A549 (cell line): ENCODE results near the gene ADGRD1. TPM values are rescaled to one million over a fixed set of nuclear protein-coding genes. Genes with fewer than 3 reads are reported as not detected.

Source experiments
- ATAC-seq, 2 experiments: fragments of 200-7000 bp in 1 of 2; fragments of >200 bp in 1 of 2; cut with Nextera tagmentation in 1 of 2; cut with Tn5 transposase in 1 of 2; 3 replicates each; pipeline versions ENCODE4 v1.8.0 to v1.9.1; 2018 to 2020; ENCODE audit warnings: mild to moderate bottlenecking in 1 of 2, moderate library complexity in 1 of 2
- CTCF ChIA-PET: fragments of 300-600 bp; sonication (Branson Sonifier 250); formaldehyde crosslinking; extraction: SDS; loops from one replicate; lab custom pipeline; 2021; ENCODE audit warnings: antibody characterized with exemption, inconsistent platforms; lab: Yijun Ruan, JAX
- POLR2A ChIA-PET: fragments of 350-600 bp; formaldehyde crosslinking; extraction: SDS; loops from one replicate; lab custom pipeline; 2021; ENCODE audit warnings: antibody characterized with exemption, inconsistent platforms; lab: Yijun Ruan, JAX
- DNase-seq, 2 experiments: peaks; one replicate each; pipeline versions ENCODE4 v3.0.0 to v3.0.0-alpha.2; 2011 to 2016; ENCODE audit warnings: low read depth in 1 of 2, low spot score in 1 of 2
- FAIRE-seq: peaks from 2 replicates; lab custom pipeline; 2011; peaks lifted over from hg19 to GRCh38; lab: Jason Lieb, UNC
- H3K27ac ChIP-seq, 2 experiments: fragments of >200 bp; sonication (Bioruptor Twin); formaldehyde crosslinking; 3 replicates each; pipeline ENCODE4 v1.5.1; 2016 to 2017
- H3K4me1 ChIP-seq: fragments of >200 bp; sonication (Bioruptor Twin); formaldehyde crosslinking; 3 replicates; pipeline ENCODE4 v1.6.1; 2016
- H3K4me2 ChIP-seq: fragments of >200 bp; sonication (Bioruptor Twin); formaldehyde crosslinking; 3 replicates; pipeline ENCODE4 v1.6.1; 2016
- H3K4me3 ChIP-seq: fragments of >200 bp; sonication (Bioruptor Twin); formaldehyde crosslinking; 3 replicates; pipeline ENCODE4 v1.5.1; 2016
- H3K9me3 ChIP-seq: fragments of >200 bp; sonication (Bioruptor Twin); formaldehyde crosslinking; 3 replicates; pipeline ENCODE4 v1.6.1; 2016
- BHLHE40 ChIP-seq: IDR thresholded peaks from 2 replicates; pipeline ENCODE4 v1.6.1; 2012; ENCODE audit warnings: low read depth, low read length, inconsistent platforms
- CBX8 ChIP-seq: fragments of 200-600 bp; sonication (generic); IDR thresholded peaks from 2 replicates; pipeline ENCODE4 v1.6.1; 2016
- CEBPB ChIP-seq, 2 experiments: fragments of >200 bp in 1 of 2; sonication (Bioruptor Twin) in 1 of 2; formaldehyde crosslinking in 1 of 2; IDR thresholded peaks; 2 replicates each; pipeline ENCODE4 v1.6.1; 2012 to 2016
- CHD4 ChIP-seq: fragments of 200-600 bp; sonication (generic); IDR thresholded peaks from 2 replicates; pipeline ENCODE4 v1.6.1; 2016; ENCODE audit warnings: antibody characterized with exemption, mild to moderate bottlenecking, borderline replicate concordance
- FOSB ChIP-seq: fragments of 250-450 bp; sonication (Bioruptor Pico); IDR thresholded peaks from 2 replicates; pipeline ENCODE4 v1.5.0; 2020; ENCODE audit warnings: mild to moderate bottlenecking, moderate library complexity
- GATA3 ChIP-seq: IDR thresholded peaks from 2 replicates; pipeline ENCODE4 v1.6.1; 2012; ENCODE audit warnings: borderline replicate concordance
- JUN ChIP-seq, 2 experiments: fragments of >200 bp; sonication (Bioruptor Twin); formaldehyde crosslinking; IDR thresholded peaks; 2 replicates in 1 of 2; 3 replicates in 1 of 2; pipeline ENCODE4 v1.6.1; 2016 to 2017
- KDM5A ChIP-seq: fragments of 200-600 bp; sonication (generic); IDR thresholded peaks from 2 replicates; pipeline ENCODE4 v1.6.1; 2016; ENCODE audit warnings: antibody characterized with exemption, mild to moderate bottlenecking
- MAFK ChIP-seq: fragments of 450-650 bp; IDR thresholded peaks from 2 replicates; pipeline ENCODE4 v1.6.1; 2014; ENCODE audit not compliant: partially characterized antibody
- MYC ChIP-seq: IDR thresholded peaks from 2 replicates; pipeline ENCODE4 v1.6.1; 2012; ENCODE audit warnings: mild to moderate bottlenecking, inconsistent platforms, low read length, improper control_type of control experiment, borderline replicate concordance
- NFE2L2 ChIP-seq: fragments of 150-350 bp; conservative IDR thresholded peaks from 2 replicates; pipeline ENCODE4 v1.6.1; 2014; ENCODE audit warnings: low read length
- NPAS2 ChIP-seq: fragments of 250-450 bp; sonication (Bioruptor Pico); IDR thresholded peaks from 2 replicates; pipeline ENCODE4 v1.8.0; 2022; ENCODE audit warnings: mild to moderate bottlenecking, moderate library complexity, borderline replicate concordance
- NR3C1 ChIP-seq: fragments of >200 bp; sonication (Bioruptor Twin); formaldehyde crosslinking; IDR thresholded peaks from 3 replicates; pipeline ENCODE4 v1.6.1; 2017
- PHF8 ChIP-seq: fragments of 200-600 bp; sonication (generic); IDR thresholded peaks from 2 replicates; pipeline ENCODE4 v1.6.1; 2016; ENCODE audit warnings: low read depth, mild to moderate bottlenecking, antibody characterized with exemption, moderate library complexity, borderline replicate concordance
- POLR2A ChIP-seq: IDR thresholded peaks from 2 replicates; pipeline ENCODE4 v1.6.1; 2012; ENCODE audit warnings: mild to moderate bottlenecking, low read length
- POLR2AphosphoS2 ChIP-seq: conservative IDR thresholded peaks from 2 replicates; pipeline ENCODE4 v1.6.1; 2012; ENCODE audit warnings: low read length, improper control_type of control experiment, inconsistent platforms
- RAD21 ChIP-seq, 2 experiments: fragments of >200 bp in 1 of 2; sonication (Bioruptor Twin) in 1 of 2; formaldehyde crosslinking in 1 of 2; IDR thresholded peaks in 1 of 2; conservative IDR thresholded peaks in 1 of 2; 2 replicates in 1 of 2; 3 replicates in 1 of 2; pipeline ENCODE4 v1.6.1; 2012 to 2018; ENCODE audit warnings: inconsistent platforms in 1 of 2
- SMC3 ChIP-seq: fragments of >200 bp; sonication (Bioruptor Twin); formaldehyde crosslinking; IDR thresholded peaks from 3 replicates; pipeline ENCODE4 v1.6.1; 2018; ENCODE audit warnings: inconsistent platforms
- TFCP2L1 ChIP-seq: fragments of 250-450 bp; sonication (Bioruptor Pico); IDR thresholded peaks from 2 replicates; pipeline ENCODE4 v1.5.0; 2021; ENCODE audit warnings: mild to moderate bottlenecking
- ZSCAN20 ChIP-seq: fragments of 250-450 bp; sonication (Bioruptor Pico); IDR thresholded peaks from 2 replicates; pipeline ENCODE4 v1.8.0; 2022; ENCODE audit warnings: mild to moderate bottlenecking, moderate library complexity
- WGBS: methylation state at CpG from one replicate; pipeline ENCODE4 v1.1.6; 2017; ENCODE audit errors: missing lambda C conversion rate; 5-methylcytosine and 5-hydroxymethylcytosine counted together
- polyA plus RNA-seq, 4 experiments: library from polyadenylated mRNA; depleted of rRNA in 3 of 4; stranded (reverse); fragments of >200 nt; fragmentation: RNase III in 1 of 4; extraction: RNeasy Plus Mini Kit Qiagen cat#74134 plus additional on column Dnase treatment in 1 of 4; gene quantifications; 2 replicates in 3 of 4; 3 replicates in 1 of 4; pipeline ENCODE4 v1.2.3, GENCODE V29; 2011 to 2017
- TF ChIP-seq, protein P1 (sequence below): fragments of 250-450 bp; sonication (Bioruptor Pico); IDR thresholded peaks from 2 replicates; pipeline ENCODE4 v1.5.0; 2020; ENCODE audit warnings: low read depth, mild to moderate bottlenecking, moderate library complexity
- TF ChIP-seq, protein P2 (sequence below): IDR thresholded peaks from 2 replicates; pipeline ENCODE4 v1.6.1; 2012; ENCODE audit warnings: low read depth, borderline replicate concordance
- TF ChIP-seq, protein P3 (sequence below): IDR thresholded peaks from 2 replicates; pipeline ENCODE4 v1.6.1; 2012
- TF ChIP-seq, protein P4 (sequence below): fragments of >200 bp; sonication (Bioruptor Twin); formaldehyde crosslinking; IDR thresholded peaks from 3 replicates; pipeline ENCODE4 v1.6.1; 2016
- TF ChIP-seq, protein P5 (sequence below): fragments of >200 bp; sonication (Bioruptor Twin); formaldehyde crosslinking; IDR thresholded peaks from 2 replicates; pipeline ENCODE4 v1.6.1; 2016
- TF ChIP-seq, protein P6 (sequence below): fragments of >200 bp; sonication (Bioruptor Twin); formaldehyde crosslinking; IDR thresholded peaks from 3 replicates; pipeline ENCODE4 v1.5.1; 2016

The ADGRD1 gene
- polyA plus RNA-seq, 2 of the 4 experiments (the other 2 are of a cell fraction) = 0.36 to 1.5 TPM

DNA sequence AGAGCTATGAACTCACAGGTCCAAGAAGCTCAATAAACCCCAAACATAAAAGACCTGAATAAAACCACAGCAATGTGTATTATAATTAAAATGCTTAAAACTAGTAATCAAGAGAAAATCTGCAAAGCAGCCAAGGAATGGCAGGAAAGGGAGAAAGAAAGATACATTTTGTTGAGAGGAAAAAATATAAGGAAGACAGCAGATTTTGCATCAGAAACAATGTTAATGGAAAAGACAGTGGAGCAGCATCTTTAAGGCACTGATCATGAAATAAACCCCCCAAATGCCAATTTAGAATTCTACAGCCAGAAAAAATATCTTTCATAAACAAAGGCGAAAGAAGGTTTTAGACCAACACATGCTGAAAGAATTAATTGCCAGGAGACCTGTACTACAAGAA, 42.5 kb upstream of the ADGRD1 start:
- 6% methylated on average over 1 of the region's 1 CpG for WGBS
- FAIRE-seq = no peak

DNA sequence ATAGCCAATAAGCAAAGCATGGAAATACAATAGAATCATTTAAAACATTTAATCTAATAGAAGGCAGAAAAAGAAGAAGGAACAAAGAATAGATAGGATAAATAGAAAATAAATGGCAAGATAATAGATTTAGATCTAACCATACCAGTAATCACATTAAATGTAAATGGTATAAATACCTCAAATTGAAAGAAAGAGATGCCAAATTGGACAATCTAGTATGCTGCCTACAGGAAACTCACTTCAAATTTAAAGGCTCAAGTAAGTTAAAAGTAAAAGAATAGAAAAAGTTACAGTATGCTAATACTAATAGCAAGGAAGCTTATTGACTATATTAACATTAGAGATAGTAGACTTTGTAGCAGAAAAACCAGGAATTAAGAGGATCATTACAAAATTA, 41.8 kb upstream of the ADGRD1 start:
- ATAC-seq = no peak
- TF ChIP-seq NFE2L2 = no peak
- TF ChIP-seq TFCP2L1 (CRISPR knock-in tag) = no peak
- no peak for TF ChIP-seq NR3C1
- no peak for TF ChIP-seq MYC
- no peak for TF ChIP-seq KDM5A
- TF ChIP-seq, protein P1, sequence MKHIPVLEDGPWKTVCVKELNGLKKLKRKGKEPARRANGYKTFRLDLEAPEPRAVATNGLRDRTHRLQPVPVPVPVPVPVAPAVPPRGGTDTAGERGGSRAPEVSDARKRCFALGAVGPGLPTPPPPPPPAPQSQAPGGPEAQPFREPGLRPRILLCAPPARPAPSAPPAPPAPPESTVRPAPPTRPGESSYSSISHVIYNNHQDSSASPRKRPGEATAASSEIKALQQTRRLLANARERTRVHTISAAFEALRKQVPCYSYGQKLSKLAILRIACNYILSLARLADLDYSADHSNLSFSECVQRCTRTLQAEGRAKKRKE (CRISPR knock-in tag) = no peak
- TF ChIP-seq PHF8 = no peak
- TF ChIP-seq NPAS2 (CRISPR knock-in tag) = no peak
- no peak for TF ChIP-seq MAFK
- TF ChIP-seq POLR2A = no peak
- no peak for TF ChIP-seq CBX8
- TF ChIP-seq, protein P2, sequence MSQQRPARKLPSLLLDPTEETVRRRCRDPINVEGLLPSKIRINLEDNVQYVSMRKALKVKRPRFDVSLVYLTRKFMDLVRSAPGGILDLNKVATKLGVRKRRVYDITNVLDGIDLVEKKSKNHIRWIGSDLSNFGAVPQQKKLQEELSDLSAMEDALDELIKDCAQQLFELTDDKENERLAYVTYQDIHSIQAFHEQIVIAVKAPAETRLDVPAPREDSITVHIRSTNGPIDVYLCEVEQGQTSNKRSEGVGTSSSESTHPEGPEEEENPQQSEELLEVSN = no peak
- TF ChIP-seq JUN (IDR thresholded peaks at IDR 0.05) = no peak
- TF ChIP-seq ZSCAN20 = no peak
- no peak overlapping the region for H3K4me2 ChIP-seq
- FAIRE-seq = no peak
- no peak overlapping the region for H3K4me3 ChIP-seq
- DNase-seq = no peak
- H3K4me1 ChIP-seq = peaks cover 4% of the 10 kb centered on the region; the same call in 1 of the 3 replicates
- POLR2A ChIA-PET = no interaction called here
- H3K9me3 ChIP-seq = peaks cover 10% of the 10 kb centered on the region
- CTCF ChIA-PET = no interaction called here
- H3K27ac ChIP-seq = no peak overlapping the region

More for the DNA sequence above, 42.5 kb upstream of the ADGRD1 start:
- TF ChIP-seq GATA3 = no peak
- TF ChIP-seq FOSB (CRISPR knock-in tag) = no peak
- no peak for TF ChIP-seq CHD4
- TF ChIP-seq NPAS2 (CRISPR knock-in tag) = no peak
- DNase-seq = no peak
- Histone ChIP-seq H3K9me3 (peaks cover 10% of the 10 kb centered on the region), H3K27ac (no peak overlapping the region), H3K4me1 (peaks cover 4% of the 10 kb centered on the region; the same call in 1 of the 3 replicates), H3K4me3 (no peak overlapping the region), H3K4me2 (no peak overlapping the region)
- ChIA-PET CTCF (no interaction called here), POLR2A (no interaction called here)
- no peak for ATAC-seq

DNA sequence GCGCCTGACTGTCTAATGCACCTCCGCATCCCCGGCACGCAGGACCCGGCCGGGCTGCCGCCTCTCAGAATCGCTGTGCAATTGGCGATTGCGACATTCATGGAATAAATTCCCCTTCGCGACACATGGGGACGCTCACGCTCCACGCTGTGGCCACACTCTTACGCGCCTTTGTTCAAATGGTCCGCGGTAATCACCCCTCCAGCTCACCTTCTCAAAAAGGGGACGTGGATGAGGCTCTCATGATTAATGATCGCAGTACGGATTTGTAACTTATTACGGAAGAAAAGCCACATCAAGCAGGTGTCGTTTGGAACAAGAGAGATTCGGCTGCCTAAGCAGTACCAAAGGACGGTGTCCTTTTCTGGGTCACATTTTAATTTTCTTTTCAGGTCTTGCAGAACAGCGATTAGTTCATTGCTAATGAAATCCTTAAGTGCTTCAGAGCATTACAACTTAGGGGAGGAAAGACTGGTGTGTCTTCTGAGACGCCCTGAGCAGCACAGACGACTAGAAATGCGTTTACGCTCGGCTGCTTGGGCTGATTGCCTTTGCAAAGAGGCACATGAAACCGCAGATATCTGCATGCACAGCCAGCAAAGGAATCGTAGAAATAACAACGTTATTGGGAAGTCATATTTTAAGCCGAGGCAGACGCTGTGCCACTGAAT, 37.3 kb upstream of the ADGRD1 start:
- ATAC-seq = peak; percentile 48 to 90; a peak in 5 of 6 replicates
- Histone ChIP-seq H3K4me2 (peak overlapping the region; percentile 76), H3K4me1 (peaks cover 15% of the 10 kb centered on the region; the same call in 1 of the 3 replicates), H3K9me3 (no peaks in the 10 kb centered on the region; the same call in 1 of the 3 replicates), H3K4me3 (peak overlapping the region; percentile 21; the same call in 1 of the 3 replicates), H3K27ac (no peak overlapping the region)
- WGBS = 20% methylated on average over 27 of the region's 37 CpGs
- POLR2A ChIA-PET = no interaction called here
- peak; percentile 56 to 74 for DNase-seq
- CTCF ChIA-PET = interaction anchor here (0.6 to 4.3 kb wide), 32 partner anchors 8 to 1022 kb away, joined by 3 to 45 read pairs (median 4); no protein-coding TSS in a partner anchor
- no peak for FAIRE-seq
- TF ChIP-seq CEBPB (IDR thresholded peaks at IDR 0.05) (peak; percentile 95 to 99), POLR2AphosphoS2 (no peak), RAD21 (conservative IDR thresholded peaks at IDR 0.05 in 1 of 2, IDR thresholded peaks at IDR 0.05 in 1 of 2) (peak; percentile 97), SMC3 (peak; percentile 85), BHLHE40 (no peak)
- TF ChIP-seq, protein P3, sequence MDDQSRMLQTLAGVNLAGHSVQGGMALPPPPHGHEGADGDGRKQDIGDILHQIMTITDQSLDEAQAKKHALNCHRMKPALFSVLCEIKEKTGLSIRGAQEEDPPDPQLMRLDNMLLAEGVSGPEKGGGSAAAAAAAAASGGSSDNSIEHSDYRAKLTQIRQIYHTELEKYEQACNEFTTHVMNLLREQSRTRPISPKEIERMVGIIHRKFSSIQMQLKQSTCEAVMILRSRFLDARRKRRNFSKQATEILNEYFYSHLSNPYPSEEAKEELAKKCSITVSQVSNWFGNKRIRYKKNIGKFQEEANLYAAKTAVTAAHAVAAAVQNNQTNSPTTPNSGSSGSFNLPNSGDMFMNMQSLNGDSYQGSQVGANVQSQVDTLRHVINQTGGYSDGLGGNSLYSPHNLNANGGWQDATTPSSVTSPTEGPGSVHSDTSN = no peak
- TF ChIP-seq, protein P4, sequence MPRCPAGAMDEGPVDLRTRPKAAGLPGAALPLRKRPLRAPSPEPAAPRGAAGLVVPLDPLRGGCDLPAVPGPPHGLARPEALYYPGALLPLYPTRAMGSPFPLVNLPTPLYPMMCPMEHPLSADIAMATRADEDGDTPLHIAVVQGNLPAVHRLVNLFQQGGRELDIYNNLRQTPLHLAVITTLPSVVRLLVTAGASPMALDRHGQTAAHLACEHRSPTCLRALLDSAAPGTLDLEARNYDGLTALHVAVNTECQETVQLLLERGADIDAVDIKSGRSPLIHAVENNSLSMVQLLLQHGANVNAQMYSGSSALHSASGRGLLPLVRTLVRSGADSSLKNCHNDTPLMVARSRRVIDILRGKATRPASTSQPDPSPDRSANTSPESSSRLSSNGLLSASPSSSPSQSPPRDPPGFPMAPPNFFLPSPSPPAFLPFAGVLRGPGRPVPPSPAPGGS = no peak
- TF ChIP-seq, protein P5, sequence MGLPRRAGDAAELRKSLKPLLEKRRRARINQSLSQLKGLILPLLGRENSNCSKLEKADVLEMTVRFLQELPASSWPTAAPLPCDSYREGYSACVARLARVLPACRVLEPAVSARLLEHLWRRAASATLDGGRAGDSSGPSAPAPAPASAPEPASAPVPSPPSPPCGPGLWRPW = peak; percentile 38; the same call in 1 of the 2 replicates
- TF ChIP-seq, protein P6, sequence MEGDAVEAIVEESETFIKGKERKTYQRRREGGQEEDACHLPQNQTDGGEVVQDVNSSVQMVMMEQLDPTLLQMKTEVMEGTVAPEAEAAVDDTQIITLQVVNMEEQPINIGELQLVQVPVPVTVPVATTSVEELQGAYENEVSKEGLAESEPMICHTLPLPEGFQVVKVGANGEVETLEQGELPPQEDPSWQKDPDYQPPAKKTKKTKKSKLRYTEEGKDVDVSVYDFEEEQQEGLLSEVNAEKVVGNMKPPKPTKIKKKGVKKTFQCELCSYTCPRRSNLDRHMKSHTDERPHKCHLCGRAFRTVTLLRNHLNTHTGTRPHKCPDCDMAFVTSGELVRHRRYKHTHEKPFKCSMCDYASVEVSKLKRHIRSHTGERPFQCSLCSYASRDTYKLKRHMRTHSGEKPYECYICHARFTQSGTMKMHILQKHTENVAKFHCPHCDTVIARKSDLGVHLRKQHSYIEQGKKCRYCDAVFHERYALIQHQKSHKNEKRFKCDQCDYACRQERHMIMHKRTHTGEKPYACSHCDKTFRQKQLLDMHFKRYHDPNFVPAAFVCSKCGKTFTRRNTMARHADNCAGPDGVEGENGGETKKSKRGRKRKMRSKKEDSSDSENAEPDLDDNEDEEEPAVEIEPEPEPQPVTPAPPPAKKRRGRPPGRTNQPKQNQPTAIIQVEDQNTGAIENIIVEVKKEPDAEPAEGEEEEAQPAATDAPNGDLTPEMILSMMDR = peak; percentile 92
